ENCODE measurements around the gene PKNOX2.

PKNOX2 gene

GRCh38 chr11:125426818-125427528, 262.4 kb downstream of the PKNOX2 start:
- H3K4me3 ChIP-seq (ENCODE audit: low read depth, low read length), result no peak overlapping the region
- peaks cover 60% of the 10 kb centered on the region for H3K27me3 ChIP-seq (ENCODE audit: insufficient read depth, low read length)
- no peaks in the 10 kb centered on the region for H3K36me3 ChIP-seq (ENCODE audit: insufficient read depth, low read length)
- no peaks in the 10 kb centered on the region for H3K79me2 ChIP-seq (ENCODE audit: control insufficient read depth, insufficient read depth, low read length, unreplicated experiment)
- no peaks in the 10 kb centered on the region for H3K4me1 ChIP-seq (ENCODE audit: control insufficient read depth, insufficient read depth, low read length, unreplicated experiment)
- no peak overlapping the region for H3K27ac ChIP-seq (ENCODE audit: low read depth, low read length)
- no peak overlapping the region for H2AFZ ChIP-seq (ENCODE audit: low read length, unreplicated experiment)

DNA sequence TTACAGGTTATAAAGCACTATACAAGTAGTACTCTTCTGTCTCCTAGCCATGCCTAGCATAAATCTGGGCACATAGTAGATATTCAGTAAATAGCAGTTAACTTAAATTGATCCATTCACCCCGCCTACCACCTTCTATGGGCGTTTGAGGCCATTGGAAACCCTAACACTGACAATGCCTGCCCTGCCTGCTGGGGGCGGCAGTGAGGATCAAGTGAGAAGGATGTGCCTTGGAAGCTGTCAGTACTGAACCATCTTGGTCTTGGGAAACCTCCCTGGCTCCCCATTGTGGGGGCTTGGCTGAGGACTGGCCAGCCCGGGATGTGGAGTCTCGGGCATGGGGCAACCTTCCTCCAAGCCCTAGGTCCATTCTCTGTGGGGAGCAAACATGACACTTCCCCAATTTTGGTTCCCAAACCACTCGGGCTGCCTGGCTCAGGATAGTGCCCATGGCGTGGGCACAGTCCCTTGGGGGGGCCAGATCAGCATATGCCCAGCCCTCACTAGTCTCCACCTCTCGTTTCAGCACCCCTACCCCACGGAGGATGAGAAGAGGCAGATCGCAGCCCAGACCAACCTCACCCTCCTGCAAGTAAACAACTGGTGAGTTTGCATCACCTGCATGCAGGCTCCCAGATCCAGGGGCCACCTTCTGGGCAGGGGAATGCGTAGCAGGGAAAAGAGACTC, 264.1 kb downstream of the PKNOX2 start:
- peaks cover 53% of the 10 kb centered on the region for H3K27me3 ChIP-seq (ENCODE audit: insufficient read depth, low read length)
- no peaks in the 10 kb centered on the region for H3K36me3 ChIP-seq (ENCODE audit: insufficient read depth, low read length)
- H3K79me2 ChIP-seq (ENCODE audit: control insufficient read depth, insufficient read depth, low read length, unreplicated experiment), result no peaks in the 10 kb centered on the region
- no peaks in the 10 kb centered on the region for H3K4me1 ChIP-seq (ENCODE audit: control insufficient read depth, insufficient read depth, low read length, unreplicated experiment)
- H3K4me3 ChIP-seq (ENCODE audit: low read depth, low read length), result no peak overlapping the region
- no peak overlapping the region for H2AFZ ChIP-seq (ENCODE audit: low read length, unreplicated experiment)
- no peak overlapping the region for H3K27ac ChIP-seq (ENCODE audit: low read depth, low read length)

DNA sequence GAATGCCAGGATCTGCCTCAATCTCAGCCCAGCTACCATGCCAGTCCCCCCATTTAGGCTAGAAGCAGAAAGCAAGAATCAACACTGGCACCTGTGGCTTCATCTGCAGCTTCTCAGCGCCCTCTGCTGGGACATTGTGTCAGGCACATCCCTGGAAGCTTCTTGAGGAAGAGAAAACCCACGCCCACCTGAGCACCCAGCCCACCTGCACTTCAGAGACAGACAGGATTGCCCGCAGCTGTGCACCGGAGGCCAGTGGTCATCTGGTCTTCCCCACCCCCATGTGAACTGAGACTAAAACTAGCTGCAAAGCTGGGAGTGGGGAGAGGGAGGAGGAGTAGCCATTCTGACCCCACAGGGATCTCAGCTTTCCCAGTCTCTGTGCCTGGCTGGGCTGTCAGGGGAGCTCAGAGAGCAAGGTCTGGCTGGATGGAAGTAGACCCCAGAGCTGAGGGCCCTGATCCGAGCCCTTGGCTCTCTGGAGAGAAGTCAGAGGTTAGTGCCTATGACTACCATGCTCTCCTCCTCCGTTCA, 264.7 kb downstream of the PKNOX2 start:
- H3K27me3 ChIP-seq (ENCODE audit: insufficient read depth, low read length), result peaks cover 47% of the 10 kb centered on the region
- no peaks in the 10 kb centered on the region for H3K79me2 ChIP-seq (ENCODE audit: control insufficient read depth, insufficient read depth, low read length, unreplicated experiment)
- H3K36me3 ChIP-seq (ENCODE audit: insufficient read depth, low read length), result no peaks in the 10 kb centered on the region
- no peak overlapping the region for H3K27ac ChIP-seq (ENCODE audit: low read depth, low read length)
- no peak overlapping the region for H2AFZ ChIP-seq (ENCODE audit: low read length, unreplicated experiment)
- no peak overlapping the region for H3K4me3 ChIP-seq (ENCODE audit: low read depth, low read length)
- no peaks in the 10 kb centered on the region for H3K4me1 ChIP-seq (ENCODE audit: control insufficient read depth, insufficient read depth, low read length, unreplicated experiment)

DNA sequence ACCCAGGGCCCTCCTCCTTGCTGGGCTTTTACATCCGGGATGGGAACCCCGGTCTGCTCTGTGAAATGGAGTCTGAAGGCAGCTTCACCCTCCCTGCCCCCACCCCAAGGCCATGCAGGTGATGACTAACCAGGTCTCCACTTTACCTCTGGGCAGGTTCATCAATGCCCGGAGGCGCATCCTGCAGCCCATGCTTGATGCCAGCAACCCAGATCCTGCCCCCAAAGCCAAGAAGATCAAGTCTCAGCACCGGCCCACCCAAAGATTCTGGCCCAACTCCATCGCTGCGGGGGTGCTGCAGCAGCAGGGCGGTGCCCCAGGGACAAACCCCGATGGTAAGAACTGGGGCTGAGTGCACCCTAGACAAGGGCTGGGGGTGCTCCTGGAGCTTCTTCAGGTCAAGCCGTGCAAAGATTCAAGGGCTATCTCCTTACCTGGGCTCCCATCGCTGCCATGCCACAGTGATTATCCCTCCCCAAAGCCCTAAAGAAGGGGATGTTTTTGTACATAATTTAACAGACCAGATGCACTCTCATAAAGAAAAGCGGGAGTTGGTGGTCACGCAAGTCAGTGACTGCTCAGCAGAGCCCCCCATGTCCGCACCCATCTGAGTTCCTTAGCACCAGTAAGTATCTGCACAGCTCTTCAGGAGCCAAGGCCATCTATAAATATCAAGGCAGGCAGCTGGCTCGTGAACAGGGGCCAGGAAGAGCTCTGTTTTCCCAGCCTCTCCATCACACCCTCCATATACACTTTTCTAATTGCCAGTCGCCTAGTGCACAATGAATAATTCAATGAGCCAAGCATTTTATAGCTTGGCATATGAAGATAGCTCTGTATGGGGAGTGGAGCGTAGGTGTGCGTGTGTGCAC, 265.5 kb downstream of the PKNOX2 start:
- Histone ChIP-seq H3K79me2 (ENCODE audit: control insufficient read depth, insufficient read depth, low read length, unreplicated experiment) (no peaks in the 10 kb centered on the region), H2AFZ (ENCODE audit: low read length, unreplicated experiment) (no peak overlapping the region), H3K27me3 (ENCODE audit: insufficient read depth, low read length) (peaks cover 39% of the 10 kb centered on the region), H3K36me3 (ENCODE audit: insufficient read depth, low read length) (no peaks in the 10 kb centered on the region), H3K4me3 (ENCODE audit: low read depth, low read length) (no peak overlapping the region), H3K4me1 (ENCODE audit: control insufficient read depth, insufficient read depth, low read length, unreplicated experiment) (no peaks in the 10 kb centered on the region), H3K27ac (ENCODE audit: low read depth, low read length) (no peak overlapping the region)

DNA sequence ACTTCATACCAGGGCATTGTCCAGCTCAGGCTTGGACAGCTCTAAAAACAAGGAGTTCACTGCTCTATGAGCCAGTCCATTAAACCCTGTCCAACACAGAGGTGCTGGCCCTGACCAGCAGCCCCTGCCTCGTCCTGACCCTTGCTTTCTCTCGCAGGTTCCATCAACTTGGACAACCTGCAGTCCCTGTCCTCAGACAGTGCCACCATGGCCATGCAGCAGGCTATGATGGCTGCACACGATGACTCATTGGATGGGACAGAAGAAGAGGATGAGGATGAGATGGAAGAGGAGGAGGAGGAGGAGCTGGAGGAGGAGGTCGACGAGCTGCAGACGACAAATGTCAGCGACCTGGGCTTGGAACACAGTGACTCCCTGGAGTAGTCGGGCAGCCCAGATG, 266.5 kb downstream of the PKNOX2 start:
- Histone ChIP-seq H2AFZ (ENCODE audit: low read length, unreplicated experiment) (no peak overlapping the region), H3K27ac (ENCODE audit: low read depth, low read length) (no peak overlapping the region), H3K4me1 (ENCODE audit: control insufficient read depth, insufficient read depth, low read length, unreplicated experiment) (no peaks in the 10 kb centered on the region), H3K79me2 (ENCODE audit: control insufficient read depth, insufficient read depth, low read length, unreplicated experiment) (no peaks in the 10 kb centered on the region), H3K27me3 (ENCODE audit: insufficient read depth, low read length) (peaks cover 31% of the 10 kb centered on the region; the same call in 1 of the 2 replicates), H3K36me3 (ENCODE audit: insufficient read depth, low read length) (no peaks in the 10 kb centered on the region), H3K4me3 (ENCODE audit: low read depth, low read length) (no peak overlapping the region)

- Histone ChIP-seq H3K79me2 (ENCODE audit: control insufficient read depth, insufficient read depth, low read length, unreplicated experiment) (no peaks in the 10 kb centered on the region), H2AFZ (ENCODE audit: low read length, unreplicated experiment) (no peak overlapping the region), H3K27me3 (ENCODE audit: insufficient read depth, low read length) (peaks cover 27% of the 10 kb centered on the region; the same call in 1 of the 2 replicates), H3K36me3 (ENCODE audit: insufficient read depth, low read length) (no peaks in the 10 kb centered on the region), H3K4me1 (ENCODE audit: control insufficient read depth, insufficient read depth, low read length, unreplicated experiment) (no peaks in the 10 kb centered on the region), H3K27ac (ENCODE audit: low read depth, low read length) (no peak overlapping the region), H3K4me3 (ENCODE audit: low read depth, low read length) (no peak overlapping the region)
These were observed 266.9 kb downstream of the PKNOX2 start for GRCh38 chr11:125431481-125431880.

DNA sequence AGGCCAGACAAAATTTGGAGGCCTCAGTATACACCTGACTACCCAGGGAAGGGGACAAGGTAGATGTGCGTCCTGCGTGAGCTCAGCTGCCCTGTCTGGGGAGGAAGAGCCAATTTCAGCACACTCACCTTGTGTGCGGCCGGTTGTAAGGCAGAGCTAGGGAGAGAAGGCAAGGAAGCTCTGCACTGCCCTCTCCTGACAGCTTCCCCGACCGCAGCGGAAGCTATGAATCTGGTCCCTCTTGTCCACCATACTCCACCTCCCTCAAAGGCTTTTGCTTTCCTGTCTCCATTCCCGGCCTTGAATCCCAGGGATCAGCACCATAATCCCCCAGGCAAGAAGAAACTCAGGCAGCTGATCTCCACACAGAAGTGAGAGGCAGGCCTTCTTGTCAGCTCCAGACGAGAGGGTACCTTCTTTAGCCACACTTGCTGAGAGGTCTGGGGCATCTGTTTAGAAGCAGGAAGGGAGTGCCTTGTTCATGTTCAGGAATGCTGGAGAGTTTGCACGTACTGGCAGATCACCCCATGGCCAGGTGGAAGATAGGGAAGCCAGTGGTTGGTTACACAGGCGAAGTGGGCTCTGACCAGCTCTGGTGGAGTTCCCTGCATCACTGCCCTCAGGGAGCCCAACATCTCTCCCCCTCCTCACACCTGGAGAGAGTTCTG, 269.0 kb downstream of the PKNOX2 start:
- H2AFZ ChIP-seq (ENCODE audit: low read length, unreplicated experiment), result no peak overlapping the region
- H3K36me3 ChIP-seq (ENCODE audit: insufficient read depth, low read length), result no peaks in the 10 kb centered on the region
- H3K4me1 ChIP-seq (ENCODE audit: control insufficient read depth, insufficient read depth, low read length, unreplicated experiment), result no peaks in the 10 kb centered on the region
- peaks cover 12% of the 10 kb centered on the region; the same call in 1 of the 2 replicates for H3K27me3 ChIP-seq (ENCODE audit: insufficient read depth, low read length)
- no peak overlapping the region for H3K4me3 ChIP-seq (ENCODE audit: low read depth, low read length)
- no peak overlapping the region for H3K27ac ChIP-seq (ENCODE audit: low read depth, low read length)
- H3K79me2 ChIP-seq (ENCODE audit: control insufficient read depth, insufficient read depth, low read length, unreplicated experiment), result no peaks in the 10 kb centered on the region

DNA sequence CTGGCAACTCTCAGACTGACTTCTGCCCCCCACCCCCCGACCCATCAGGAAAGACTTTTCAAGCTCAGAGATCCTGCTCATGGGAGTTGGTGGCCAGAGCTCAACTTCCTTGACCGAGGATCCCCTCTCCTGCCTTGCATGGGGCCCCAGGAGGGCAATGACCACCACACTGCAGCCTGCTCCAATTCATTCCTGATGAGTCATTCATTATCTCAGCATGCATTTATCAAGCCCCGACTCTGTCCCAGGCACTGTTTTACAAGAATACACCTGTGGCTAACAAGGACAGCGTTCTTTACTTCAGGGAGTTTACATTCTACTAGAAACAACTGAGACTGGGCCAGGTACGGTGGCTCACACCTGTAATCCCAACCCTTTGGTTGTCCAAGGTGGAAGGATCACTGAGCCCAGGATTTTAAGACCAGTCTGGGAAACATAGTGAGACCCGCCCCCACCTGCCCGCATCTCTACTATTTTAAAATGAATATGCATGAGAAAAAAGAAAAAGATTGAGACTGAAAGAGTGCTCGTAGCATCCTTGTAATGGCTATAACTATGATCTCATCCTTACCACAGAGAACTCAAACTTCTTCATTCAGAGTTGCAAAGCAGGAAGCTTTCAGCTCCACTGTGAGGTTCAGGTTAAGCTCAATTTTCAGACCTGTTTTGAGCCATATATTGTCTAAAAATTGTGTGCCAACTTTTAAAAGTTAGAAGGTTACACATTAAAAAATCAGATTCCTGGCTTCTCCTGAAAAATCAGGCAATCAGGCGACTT, 271.1 kb downstream of the PKNOX2 start:
- H3K4me3 ChIP-seq (ENCODE audit: low read depth, low read length), result no peak overlapping the region
- no peaks in the 10 kb centered on the region for H3K79me2 ChIP-seq (ENCODE audit: control insufficient read depth, insufficient read depth, low read length, unreplicated experiment)
- peaks cover 11% of the 10 kb centered on the region; the same call in 1 of the 2 replicates for H3K27me3 ChIP-seq (ENCODE audit: insufficient read depth, low read length)
- no peak overlapping the region for H2AFZ ChIP-seq (ENCODE audit: low read length, unreplicated experiment)
- H3K27ac ChIP-seq (ENCODE audit: low read depth, low read length), result no peak overlapping the region
- H3K4me1 ChIP-seq (ENCODE audit: control insufficient read depth, insufficient read depth, low read length, unreplicated experiment), result no peaks in the 10 kb centered on the region
- no peaks in the 10 kb centered on the region for H3K36me3 ChIP-seq (ENCODE audit: insufficient read depth, low read length)

GRCh38 chr11:125441648-125442410, 277.3 kb downstream of the PKNOX2 start:
- H3K4me3 ChIP-seq (ENCODE audit: low read depth, low read length), result no peak overlapping the region
- no peaks in the 10 kb centered on the region for H3K36me3 ChIP-seq (ENCODE audit: insufficient read depth, low read length)
- H3K79me2 ChIP-seq (ENCODE audit: control insufficient read depth, insufficient read depth, low read length, unreplicated experiment), result no peaks in the 10 kb centered on the region
- no peaks in the 10 kb centered on the region for H3K4me1 ChIP-seq (ENCODE audit: control insufficient read depth, insufficient read depth, low read length, unreplicated experiment)
- H2AFZ ChIP-seq (ENCODE audit: low read length, unreplicated experiment), result no peak overlapping the region
- peaks cover 5% of the 10 kb centered on the region; the same call in 1 of the 2 replicates for H3K27me3 ChIP-seq (ENCODE audit: insufficient read depth, low read length)
- H3K27ac ChIP-seq (ENCODE audit: low read depth, low read length), result no peak overlapping the region

All from ACC112 (cell line).